Nephron (organoid): ENCODE data around the gene CABLES1.

Experiments used
- H3K27ac Mint-ChIP-seq, 3 experiments: 2 replicates each; pipeline ENCODE4 v1.8.0; 2020; ENCODE audit warnings: mixed read lengths in 3 of 3, mild to moderate bottlenecking in 2 of 3, moderate library complexity in 1 of 3
- H3K27me3 Mint-ChIP-seq: 2 replicates; pipeline ENCODE4 v1.8.0; 2021; ENCODE audit warnings: low read depth, mild to moderate bottlenecking, moderate library complexity, mixed read lengths
- H3K36me3 Mint-ChIP-seq: 2 replicates; pipeline ENCODE4 v1.8.0; 2020; ENCODE audit warnings: low read depth, mixed read lengths
- H3K4me1 Mint-ChIP-seq: 2 replicates; pipeline ENCODE4 v1.8.0; 2020; ENCODE audit warnings: mixed read lengths
- H3K4me3 Mint-ChIP-seq, 3 experiments: 2 replicates each; pipeline ENCODE4 v1.8.0; 2020; ENCODE audit warnings: mild to moderate bottlenecking in 3 of 3, mixed read lengths in 3 of 3, moderate library complexity in 2 of 3
- H3K9me3 Mint-ChIP-seq: 2 replicates; pipeline ENCODE4 v1.8.0; 2020; ENCODE audit warnings: mixed read lengths
- CTCF ChIP-seq, 3 experiments: fragments of 200-600 bp; sonication (generic); IDR thresholded peaks; one replicate each; pipeline ENCODE4 v1.5.0; 2021; ENCODE audit warnings: antibody characterized with exemption in 3 of 3; ENCODE audit not compliant: unreplicated experiment in 3 of 3

CABLES1 gene

GRCh38 chr18:23171581-23172156 is 36.4 kb downstream of the CABLES1 start:
- Mint-ChIP-seq H3K4me1 (peaks cover 44% of the 10 kb centered on the region), H3K9me3 (no peaks in the 10 kb centered on the region), H3K27ac (no peak overlapping the region), H3K4me3 (no peak overlapping the region), H3K36me3 (no peaks in the 10 kb centered on the region), H3K27me3 (peaks cover 7% of the 10 kb centered on the region)
- TF ChIP-seq CTCF (IDR thresholded peaks at IDR 0.05; ENCODE audit: unreplicated experiment in 3 of 3), result no peak

- Mint-ChIP-seq H3K9me3 (no peaks in the 10 kb centered on the region), H3K27ac (no peak overlapping the region), H3K27me3 (peaks cover 10% of the 10 kb centered on the region), H3K4me3 (no peak overlapping the region), H3K36me3 (no peaks in the 10 kb centered on the region), H3K4me1 (peaks cover 35% of the 10 kb centered on the region)
- TF ChIP-seq CTCF (IDR thresholded peaks at IDR 0.05; ENCODE audit: unreplicated experiment in 3 of 3), result no peak
Measured at GRCh38 chr18:23172591-23173380, 37.5 kb downstream of the CABLES1 start.

GRCh38 chr18:23173912-23174311 is 38.6 kb downstream of the CABLES1 start:
- H3K27me3 Mint-ChIP-seq, result peaks cover 6% of the 10 kb centered on the region
- H3K4me3 Mint-ChIP-seq, result no peak overlapping the region
- no peak overlapping the region for H3K27ac Mint-ChIP-seq
- H3K36me3 Mint-ChIP-seq, result no peaks in the 10 kb centered on the region
- no peak for TF ChIP-seq CTCF (IDR thresholded peaks at IDR 0.05; ENCODE audit: unreplicated experiment in 3 of 3)
- H3K9me3 Mint-ChIP-seq, result no peaks in the 10 kb centered on the region
- peaks cover 38% of the 10 kb centered on the region for H3K4me1 Mint-ChIP-seq

GRCh38 chr18:23176701-23177432 is 41.6 kb downstream of the CABLES1 start:
- H3K4me1 Mint-ChIP-seq, result peaks cover 29% of the 10 kb centered on the region
- H3K27me3 Mint-ChIP-seq, result peaks cover 6% of the 10 kb centered on the region
- no peaks in the 10 kb centered on the region for H3K9me3 Mint-ChIP-seq
- H3K36me3 Mint-ChIP-seq, result no peaks in the 10 kb centered on the region
- TF ChIP-seq CTCF (IDR thresholded peaks at IDR 0.05; ENCODE audit: unreplicated experiment in 3 of 3), result no peak
- no peak overlapping the region for H3K27ac Mint-ChIP-seq
- no peak overlapping the region for H3K4me3 Mint-ChIP-seq

- Mint-ChIP-seq H3K4me1 (peaks cover 29% of the 10 kb centered on the region), H3K9me3 (no peaks in the 10 kb centered on the region), H3K27me3 (peaks cover 6% of the 10 kb centered on the region), H3K36me3 (no peaks in the 10 kb centered on the region), H3K4me3 (no peak overlapping the region), H3K27ac (no peak overlapping the region)
- TF ChIP-seq CTCF (IDR thresholded peaks at IDR 0.05; ENCODE audit: unreplicated experiment in 3 of 3), result no peak
Measured at GRCh38 chr18:23177433-23178072, 42.3 kb downstream of the CABLES1 start.
